NCI-H2171 (cell line): Measurements from ENCODE around the gene DQX1.

Experiments used
- DNase-seq: peaks from one replicate; lab custom pipeline; 2025; lab: John Stamatoyannopoulos, UW

The DQX1 gene

DNA sequence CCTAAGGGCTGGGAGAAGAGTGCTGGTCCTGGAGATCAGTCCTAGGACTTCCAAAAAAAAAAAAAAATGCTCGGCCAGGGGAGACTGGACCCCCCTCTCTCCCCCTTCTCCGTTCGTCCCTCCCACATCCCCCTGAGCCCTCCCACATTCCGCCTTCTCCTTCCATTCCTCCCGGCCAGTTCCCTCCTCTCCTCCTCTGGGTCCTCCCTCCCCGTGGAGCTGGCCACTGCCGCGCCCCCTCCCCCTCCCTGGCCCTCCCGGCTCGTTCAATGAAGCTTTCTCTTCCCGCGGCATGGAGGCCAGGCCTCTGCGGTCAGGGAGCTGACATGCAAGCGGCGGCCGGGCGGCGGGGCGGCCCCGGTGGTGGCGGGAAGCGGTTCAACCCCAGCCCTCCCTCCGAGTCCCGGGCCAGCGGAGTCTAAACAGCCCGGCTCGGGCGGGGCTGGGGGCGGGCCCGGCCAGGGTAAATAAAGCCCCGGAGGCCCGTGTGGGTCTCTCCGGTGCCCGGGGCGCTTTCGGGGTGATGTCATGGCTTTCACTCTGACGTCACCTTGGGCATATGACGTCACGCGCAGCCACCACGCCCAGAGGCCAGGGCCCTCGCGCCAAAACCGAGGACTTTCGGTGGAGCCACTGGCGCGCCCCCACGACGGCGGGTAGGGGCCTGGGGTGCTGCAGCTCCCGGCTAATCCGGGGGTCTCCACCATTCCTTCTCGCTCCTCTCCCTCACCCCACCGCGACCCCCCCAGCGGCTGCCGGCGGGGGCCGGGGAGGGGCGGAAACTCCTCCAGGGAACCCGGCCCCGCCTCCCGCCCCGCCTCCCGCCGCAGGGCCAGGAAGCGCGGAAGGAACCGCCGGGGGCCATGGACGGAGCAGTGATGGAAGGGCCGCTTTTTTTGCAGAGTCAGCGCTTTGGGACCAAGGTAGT, 28.1 kb upstream of the DQX1 start, which contains the start of the genes DOK1 and LOXL3:
Gene DOK1, plus strand, starts transcription at position 829 of the 928 bp plus-strand sequence. Its CDS starts 35 bp downstream, at position 864.
Gene LOXL3, minus strand, starts transcription at position 51 of the 928 bp plus-strand sequence. CDS start 1,308 bp downstream, outside the sequence.
- DNase-seq, result no peak

DNA sequence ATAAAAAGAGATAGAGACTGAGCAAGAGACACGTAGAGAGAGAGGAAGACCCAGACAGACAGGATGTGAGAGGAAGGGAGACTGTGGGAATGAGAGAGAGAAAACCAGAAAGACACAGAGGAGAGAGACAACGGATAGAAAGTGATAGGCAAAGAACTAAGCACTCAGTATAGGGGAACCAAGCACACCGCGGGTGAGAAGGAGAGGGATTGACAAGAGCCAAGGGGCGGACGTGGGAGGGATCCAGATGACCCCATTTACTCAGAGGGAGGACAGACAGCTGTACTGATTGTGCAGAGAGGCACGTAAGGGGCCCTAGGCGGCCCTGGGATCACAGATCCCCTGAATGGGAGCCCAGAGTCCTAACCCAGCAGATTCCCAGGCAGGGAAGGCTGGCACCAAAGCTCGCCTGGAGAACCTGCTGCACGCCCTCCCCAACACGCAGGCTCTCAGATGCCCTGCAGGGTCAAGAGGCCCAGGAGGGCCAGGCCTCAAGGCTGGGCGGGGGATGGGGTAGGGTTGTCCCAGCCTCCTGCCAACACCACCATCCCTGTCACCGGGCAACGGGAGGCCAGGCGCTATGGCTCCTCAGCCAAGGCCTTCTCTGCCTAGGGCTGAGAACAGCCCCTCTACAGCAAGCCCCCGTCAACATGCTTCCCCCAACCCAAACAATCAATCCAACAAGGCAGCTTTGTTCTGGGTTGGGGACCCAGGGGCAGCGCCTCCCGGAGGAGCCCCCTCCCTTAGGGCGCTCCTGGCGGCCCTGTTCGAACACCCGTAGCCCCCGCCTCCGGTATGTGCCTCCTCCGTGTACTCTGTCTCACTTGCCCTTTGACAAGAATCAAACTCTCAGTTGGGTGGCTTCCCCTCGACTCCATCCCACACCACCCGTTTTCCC, 27.1 kb upstream of the DQX1 start:
- DNase-seq, result no peak

DNA sequence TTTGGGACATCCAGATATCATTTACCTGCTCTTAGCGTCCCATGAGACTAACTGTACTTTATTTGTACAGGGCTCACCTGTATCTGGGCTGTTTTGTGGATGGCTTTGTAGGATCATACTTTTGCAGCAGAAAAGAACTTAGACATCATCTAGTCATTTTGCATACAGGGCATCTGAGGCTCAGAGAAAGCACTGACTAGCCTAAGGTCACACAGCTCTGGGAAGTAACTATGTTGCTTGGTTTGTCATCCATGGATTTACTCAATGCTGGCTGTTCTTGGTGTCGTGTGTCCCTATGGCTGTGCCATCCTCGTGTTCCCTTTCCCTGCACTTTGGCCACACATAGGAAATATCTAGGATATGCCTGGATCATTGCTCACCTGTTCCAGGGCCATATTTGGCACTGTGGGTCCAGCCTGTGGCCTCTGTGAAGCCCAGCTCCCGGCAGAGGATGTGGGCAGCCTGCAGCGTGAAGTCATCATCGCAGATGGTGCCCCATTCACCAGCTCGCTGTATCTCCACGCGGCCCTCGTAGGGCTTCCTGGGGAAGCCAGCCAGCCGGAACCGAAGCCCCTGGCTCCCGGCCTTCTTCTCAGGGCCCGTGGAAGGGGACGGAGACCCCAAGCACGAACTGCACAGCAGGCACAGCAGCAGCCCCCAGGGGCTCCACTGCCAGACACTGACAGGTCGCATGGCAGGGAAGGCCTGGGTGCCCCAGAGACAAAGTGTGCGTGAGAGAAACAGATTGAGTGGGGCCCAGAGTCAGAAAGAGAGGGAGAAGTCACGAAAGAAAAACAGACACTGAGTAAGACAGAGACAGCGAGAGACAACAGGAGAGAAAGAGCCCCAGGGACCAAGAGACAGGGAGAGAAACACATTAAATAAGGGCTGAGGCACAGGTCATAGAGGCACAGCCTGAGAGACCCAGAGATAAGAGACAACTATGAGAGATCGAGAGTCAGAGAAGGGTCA, 26.2 kb upstream of the DQX1 start:
- DNase-seq, result no peak

DNA sequence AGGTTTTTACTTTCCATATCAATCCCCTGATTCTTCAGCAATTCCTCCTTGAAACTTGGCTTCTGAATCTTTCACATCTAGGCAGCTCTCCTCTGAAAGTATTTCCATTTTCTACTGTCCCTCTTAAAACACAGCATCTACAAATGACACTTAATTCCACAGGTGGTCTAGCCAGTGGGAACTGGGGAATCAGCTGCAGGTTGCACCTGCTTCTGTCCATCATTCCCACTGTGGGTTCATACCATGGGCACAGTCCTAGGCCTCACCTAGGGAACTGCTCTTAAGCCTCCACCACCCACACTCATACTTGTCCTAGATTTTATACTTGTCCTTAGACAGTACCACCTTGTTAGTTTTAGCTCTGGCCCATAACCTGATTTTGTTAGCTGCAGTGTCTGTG, 25.5 kb upstream of the DQX1 start:
- no peak for DNase-seq

DNA sequence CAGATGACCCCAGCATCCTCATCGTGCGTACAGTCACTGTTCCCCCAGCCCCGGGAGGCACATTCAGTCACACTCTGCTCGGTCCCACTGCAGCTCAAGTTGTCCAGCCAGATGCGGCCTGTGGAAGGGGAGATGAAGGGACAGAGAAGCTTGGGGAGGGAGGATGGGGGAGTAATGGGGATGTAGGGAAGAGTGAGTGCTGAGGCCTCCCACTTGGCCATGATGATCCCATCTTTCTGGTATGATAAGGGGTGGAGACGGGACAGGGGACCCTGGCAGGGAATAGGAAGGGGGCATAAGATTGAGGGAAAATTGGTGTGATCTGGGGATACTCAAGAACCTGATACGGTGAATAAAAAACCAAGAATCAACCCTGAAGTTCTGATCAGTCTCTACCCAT, 24.2 kb upstream of the DQX1 start:
- DNase-seq, result no peak

DNA sequence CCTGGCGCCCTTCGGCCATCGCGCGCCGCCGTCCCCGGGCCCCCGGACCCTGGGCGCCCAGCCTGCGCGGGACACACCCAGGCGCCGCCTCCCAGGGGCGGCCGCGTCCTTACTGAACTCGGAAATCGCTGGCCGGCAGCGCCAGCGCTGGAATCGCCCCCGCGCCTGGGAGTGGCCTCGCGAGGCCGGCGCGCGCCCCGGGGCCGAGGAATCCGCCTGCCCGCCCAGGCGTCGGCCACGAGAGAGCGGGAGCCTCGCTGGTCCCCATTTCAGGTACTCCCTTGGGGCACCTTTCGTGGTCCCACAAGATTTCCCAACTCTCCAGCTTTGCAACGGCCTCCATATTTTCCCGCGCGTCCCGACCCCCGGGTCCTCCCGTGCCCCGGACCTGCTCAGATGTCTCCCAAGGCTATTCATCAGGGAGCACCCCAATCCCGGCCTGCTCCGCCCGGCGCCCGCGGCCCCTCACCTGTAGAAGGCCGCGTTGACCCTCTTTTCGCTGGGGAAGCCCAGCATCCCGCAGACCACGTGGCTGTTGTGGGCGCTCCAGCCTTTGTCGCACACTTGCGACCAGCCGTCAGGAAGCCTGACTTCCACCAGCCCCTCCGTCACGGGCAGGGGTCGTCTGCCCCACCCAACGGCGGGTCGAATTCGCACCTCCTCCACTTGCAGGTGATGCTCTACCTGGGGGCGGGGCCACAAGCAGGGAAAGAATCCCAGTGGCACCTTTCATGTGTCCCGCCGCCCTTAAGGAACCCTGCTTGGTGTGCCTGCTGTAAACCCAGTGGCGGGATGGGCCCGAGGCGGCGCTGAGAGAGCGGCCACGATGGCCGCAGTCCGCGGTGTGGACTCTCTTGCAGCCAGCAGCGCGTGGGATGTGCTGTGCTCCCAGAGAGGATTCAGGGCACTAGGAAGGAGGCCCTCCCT, 23.1 kb upstream of the DQX1 start:
- DNase-seq, result peak; percentile 50

DNA sequence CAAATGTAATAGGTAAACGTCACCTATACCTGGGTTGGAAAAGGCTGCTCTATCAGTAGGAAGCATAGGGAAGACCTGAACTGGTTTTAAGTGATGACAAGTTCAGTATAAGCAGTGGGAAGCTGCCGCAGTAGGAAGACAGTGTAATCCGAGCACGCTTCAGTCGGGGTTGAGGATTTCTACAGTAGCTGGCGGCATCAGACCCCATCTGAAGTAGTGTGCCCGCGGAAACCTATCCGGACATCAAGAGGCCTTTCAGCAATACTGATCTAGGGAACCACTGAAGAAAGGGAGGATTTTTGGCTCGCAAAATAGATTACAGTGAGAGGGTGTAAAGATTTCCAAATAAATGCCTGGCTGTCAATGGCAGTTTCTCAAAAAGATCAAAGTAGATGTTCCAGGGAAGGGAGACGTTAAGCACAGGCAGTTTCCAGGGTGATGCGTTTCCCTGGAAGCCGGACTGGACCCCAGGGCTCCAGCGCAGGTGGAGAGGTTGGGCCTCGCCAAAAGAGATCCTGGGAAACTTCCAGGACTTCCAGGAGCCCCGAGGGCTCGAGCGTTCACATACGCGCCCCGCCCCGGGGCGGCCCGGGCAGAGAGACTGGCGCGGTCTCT, 22.4 kb upstream of the DQX1 start:
- DNase-seq, result peak; percentile 39

DNA sequence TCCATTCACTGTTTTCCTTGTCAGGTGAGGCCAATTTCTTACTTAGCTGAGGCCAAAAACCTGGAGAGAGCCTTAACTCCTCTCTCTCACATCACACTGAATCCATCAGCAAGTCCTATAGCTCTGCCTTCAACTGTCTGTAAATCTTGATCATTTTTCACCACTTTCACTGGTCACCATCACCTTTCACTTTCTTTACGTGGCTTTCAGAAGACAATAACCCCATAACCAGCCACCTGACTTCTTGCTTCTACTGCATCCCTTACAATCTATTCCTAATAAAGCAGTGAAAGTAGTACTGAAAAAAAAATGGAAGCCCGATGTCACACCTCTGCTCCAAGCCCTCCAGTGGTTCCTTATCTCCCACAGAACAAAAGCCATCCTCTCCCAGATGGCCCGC, 20.0 kb upstream of the DQX1 start:
- no peak for DNase-seq

DNA sequence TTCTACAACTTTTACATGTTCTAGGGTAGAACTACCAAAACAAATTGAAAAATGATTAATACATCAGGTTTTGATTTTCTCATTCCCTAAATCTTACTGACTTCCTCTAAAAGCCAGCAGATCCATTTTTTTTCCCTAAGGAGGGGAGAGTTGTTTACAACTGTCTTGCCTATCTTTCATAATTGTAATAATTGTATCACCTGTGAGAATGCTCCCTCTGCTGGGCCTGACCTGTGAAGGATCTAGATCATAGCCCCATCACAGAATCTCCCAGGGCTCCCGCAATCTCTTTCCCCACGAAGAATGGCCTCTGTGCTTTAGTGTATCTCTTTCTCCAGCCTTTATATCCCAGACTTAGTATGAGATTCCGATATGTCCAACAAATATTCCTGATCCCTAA, 18.6 kb upstream of the DQX1 start:
- DNase-seq, result no peak

DNA sequence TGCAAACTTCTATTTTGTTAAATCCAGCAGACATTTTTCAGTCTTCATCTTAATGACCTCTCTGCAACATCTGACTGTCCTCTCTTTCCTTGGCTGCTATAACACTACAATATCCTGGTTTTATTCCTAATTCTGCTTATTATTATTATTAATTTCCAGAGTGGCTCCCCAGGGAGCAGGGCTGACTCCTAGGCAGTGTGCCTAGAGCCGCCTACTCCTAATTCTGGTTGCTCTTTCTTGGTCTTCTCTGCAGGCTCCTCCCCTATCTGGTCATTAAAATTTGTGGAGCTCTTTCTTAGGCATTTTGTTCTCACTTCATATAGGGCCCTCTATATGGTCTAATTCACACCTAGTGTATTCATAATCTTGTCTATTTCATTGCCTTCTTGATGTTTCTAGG, 16.9 kb upstream of the DQX1 start:
- no peak for DNase-seq

DNA sequence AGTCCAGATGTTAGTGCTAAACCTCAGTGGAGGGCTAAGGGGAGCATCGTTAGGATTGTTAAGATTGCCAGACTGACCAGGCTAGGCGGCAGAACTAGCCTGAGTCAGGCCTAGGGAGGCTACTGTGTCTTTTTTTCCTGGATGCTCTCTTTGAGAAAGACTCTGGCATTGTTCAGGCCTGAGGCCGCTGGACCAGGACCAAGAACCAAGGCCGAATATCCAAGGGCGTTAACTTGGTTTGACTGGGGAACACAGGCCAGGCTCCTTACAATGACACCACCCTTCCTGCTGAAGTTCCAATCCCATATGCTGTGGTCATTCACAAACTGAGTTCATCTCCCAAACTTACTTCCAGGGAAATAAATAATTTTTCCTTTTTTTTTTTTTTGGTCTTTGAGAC, 14.3 kb upstream of the DQX1 start:
- no peak for DNase-seq

DNA sequence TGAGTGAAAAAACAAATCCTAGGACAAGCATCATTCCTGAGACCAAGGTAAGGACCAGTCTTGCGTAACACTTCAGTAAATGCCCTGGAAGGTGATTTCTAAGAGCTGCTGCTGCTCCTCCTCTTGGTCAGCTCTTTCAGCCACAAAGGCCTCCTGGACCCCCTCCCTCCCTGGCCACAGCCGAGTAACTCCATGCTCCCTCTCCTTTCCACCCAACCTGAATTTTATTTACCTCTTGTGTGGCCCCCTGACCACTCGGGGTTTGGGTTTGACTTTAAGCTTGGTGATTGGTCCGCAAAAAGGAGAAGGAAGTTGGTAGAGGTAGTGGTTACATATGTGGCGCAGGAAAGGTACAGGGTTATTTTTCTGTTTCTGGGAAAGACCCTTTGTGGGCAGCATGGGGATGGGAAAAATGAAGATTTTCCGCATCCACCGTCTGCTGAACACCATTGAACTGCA, 12.9 kb upstream of the DQX1 start:
- DNase-seq, result no peak

DNA sequence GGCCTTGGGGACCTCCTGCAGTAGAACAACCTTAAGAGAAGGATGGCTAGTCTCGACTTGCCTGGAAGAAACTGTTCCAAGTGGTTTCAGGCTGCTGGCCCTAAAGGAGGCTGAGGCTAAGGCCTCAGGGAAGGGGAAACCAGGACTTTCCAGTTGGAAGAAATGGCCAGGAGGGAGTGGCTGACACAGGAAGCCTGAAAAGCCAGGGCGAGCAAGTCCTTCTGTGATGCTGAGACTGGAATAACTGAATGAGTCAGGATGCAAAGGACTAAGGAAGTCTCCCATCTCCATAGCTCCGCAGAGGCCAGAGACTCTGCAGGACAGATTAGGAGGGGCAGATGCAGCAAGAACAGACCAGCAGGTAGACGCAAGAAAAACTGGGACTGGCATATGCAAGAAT, 11.1 kb upstream of the DQX1 start:
- no peak for DNase-seq

DNA sequence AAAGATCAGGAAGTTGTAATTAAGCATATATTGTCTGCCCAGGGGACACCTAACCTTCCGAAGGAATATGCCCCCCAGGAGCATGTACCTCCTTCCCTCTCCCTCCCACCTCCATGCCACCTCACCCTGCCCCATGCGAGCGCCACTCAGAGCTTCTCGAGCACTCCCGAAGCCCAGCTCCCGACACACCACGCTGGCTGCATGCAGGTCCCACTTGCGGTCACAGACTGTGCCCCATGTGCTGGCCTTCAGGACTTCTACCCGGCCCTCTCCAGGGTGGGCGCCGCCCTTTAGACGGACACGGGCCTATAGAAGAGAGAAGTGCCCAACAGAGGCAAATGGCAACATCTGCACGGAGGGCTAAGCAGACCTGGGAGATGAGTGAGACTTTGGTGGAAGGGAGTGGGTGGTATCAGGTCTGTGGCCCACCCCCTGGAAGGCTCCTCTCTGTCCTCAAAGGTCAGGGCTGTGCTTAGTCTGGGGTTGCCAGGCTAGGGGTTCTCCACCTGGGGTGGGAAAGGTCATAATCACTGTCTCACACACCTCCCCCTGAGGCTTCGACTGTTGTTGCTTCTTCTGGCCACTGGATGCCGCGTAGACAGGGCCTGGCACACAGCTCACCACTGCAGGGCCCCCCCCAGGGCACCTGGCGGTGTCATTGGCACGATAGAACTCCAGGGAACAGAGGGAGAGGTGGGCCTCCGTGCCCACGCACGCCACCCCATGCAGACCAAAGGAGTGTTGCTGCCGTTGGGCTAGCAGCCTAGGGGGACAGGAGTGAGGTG, 10.3 kb upstream of the DQX1 start:
- DNase-seq, result no peak

DNA sequence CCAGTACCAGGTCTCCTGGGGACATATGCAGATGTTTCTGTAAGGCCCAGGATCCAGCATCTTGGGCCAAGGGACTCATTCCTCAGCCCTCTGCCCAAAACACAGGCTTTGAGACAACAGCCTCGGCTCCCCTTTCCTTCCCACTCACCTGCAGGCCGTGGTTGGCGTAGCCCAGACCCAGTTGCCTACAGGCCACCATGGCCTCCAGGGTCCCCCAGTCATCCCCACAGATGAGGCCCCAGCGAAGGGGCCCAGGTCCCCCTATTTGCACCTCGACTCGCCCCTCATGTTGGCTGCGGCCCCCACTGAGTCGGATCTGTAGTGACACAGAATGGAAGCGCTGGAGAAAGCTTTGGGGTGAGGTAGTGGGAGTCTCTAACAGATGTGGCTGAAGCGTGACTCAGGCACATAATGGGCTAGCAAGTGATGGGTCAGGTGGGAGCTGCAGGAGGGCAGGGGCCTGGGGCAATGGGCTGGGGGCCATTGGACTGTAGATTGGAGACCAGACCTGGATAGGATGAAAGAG, 9.5 kb upstream of the DQX1 start:
- DNase-seq, result no peak

DNA sequence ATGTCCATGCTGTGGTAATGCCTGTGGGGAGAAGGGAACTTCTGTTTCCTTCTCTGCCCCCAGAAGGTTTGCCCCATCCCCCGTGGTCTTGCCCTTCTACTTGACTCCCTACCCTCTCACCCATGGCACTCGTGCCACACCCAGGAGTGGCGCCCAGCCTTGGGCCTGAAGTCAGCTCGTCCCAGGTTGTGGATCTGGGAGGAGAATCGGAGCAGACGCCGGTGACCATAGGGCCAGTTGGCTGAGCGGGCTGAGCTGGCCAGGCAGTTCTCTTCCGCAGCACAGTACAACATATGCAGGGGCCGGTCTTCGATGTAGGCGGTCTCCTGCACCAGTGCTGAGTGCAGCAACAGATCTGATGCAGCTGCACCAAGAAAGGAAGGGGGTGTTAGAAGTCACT, 8.4 kb upstream of the DQX1 start:
- DNase-seq, result no peak

DNA sequence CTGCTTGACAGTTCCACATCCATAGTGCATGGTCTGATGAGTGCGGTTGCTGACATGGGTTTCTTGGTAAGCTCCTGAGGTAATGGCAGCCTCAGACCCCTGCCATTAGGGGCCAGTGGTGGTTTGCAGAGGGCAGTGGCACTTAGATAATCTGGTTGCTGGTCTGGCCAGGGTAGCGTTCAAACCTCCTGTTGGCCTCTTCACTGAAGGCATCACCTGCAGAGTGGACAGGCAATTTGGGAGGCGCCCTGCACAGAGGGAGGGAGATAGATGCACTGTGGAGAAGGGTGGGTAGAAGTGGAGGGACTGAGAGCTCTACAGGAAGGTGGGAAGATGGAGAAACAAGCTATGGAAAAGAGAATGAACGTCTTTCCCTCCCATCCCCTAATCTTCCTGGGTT, 7.4 kb upstream of the DQX1 start:
- no peak for DNase-seq

DNA sequence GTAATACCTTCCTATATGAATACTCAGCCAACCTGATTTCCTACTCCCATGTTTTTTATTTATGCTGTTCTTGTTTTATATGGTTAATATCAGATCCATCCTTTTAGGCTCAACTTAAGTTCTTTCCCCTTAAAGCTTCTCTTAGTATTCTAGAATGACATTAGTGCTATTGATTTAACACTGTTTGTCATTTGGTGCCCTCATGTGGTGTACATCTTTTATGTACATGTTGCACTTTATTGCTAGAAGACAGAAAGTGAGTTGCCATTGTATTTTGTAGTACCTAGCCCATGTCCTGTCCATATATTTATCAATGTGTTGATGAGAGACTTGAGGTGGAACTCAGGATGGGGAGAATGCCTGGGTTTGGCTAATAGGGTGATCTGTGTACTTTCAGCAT, 6.2 kb upstream of the DQX1 start:
- DNase-seq, result no peak

DNA sequence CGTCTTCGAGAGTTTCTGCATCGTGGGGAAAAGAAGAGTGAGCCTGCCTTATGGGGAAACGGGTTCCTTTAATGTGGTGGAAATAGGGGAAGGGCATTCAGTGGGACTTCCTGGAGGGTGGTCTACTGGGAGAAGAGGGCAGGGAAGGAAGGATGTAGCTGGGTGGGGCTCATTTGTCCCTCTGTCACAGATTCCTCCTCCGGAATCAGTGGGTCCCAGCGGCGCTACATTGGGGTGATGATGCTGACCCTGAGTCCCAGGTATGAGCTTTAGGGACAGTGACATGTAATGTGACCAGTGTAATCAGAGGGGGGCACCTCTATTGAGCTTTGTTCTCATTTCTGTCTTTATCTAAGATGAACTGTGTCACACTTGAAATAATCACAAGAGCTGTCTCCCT, 5.6 kb upstream of the DQX1 start:
- no peak for DNase-seq
